GM19452 (cell line): ENCODE measurements around the gene NDUFAF5.

Source experiments
- ATAC-seq: cut with Tn5 transposase; IDR thresholded peaks from one replicate; pipeline ENCODE4 v1.9.1; 2021; ENCODE audit not compliant: unreplicated experiment

The NDUFAF5 gene

DNA sequence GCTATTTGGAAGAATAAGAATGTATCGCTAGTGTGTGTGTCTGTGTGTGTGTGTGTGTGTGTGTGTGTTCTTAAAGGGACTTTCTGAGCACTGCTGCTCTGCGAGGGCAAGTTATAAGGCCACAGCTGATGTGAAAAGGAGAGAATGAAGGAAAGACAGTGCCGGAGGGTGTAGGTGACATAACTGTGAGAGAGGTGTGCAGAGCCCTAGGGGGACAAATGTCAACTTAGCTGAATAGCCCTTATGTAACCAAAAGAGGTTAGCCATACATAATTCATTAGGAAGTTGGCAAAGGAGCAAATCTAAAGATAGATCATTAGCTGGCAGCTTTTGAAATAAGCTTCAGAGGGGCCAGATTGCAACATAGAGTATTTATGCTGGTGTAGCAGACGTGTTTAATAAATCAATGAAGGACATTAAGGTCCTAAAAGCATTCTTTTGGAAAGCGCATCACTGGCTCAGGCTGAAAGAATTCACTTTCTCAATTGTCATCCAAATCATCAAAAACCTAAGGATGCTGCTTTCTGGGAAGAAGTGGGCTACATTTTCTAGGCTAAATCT is 81.0 kb downstream of the NDUFAF5 start:
- ATAC-seq, result no peak

GRCh38 chr20:13868331-13868730 is 83.5 kb downstream of the NDUFAF5 start:
- no peak for ATAC-seq

DNA sequence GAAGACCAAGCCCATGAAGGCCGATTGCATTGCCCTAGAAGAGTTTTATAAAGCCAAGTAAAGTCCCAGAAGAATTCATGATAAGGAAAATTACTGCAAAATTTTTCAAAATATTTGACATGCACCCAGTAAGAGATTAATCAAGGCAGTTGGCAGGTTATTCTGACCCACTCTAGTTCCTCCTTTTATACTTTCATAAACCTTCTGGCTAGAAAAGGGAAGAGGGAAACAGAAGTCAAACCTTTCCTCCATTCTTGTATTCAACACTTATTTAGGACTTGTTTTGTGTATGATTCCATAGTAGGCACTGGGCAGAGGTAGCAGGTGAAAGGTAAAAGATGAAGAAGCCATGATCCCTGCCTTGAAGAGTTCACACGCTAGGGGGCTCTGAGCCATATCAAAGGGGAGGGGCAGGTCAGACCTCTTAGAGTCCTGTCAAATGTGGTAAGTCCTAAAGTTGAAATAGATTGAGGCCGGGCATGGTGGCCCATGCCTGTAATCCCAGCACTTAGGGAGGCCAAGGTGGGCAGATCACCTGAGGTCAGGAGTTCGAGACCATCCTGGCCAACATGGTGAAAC is 85.4 kb downstream of the NDUFAF5 start:
- ATAC-seq, result no peak
